ENCODE measurements around the gene TTBK1.

TTBK1 gene

GRCh38 chr6:43254846-43255245 is 11.6 kb downstream of the TTBK1 start:
- Histone ChIP-seq H3K4me1 (ENCODE audit: low read length) (peaks cover 20% of the 10 kb centered on the region), H3K27me3 (ENCODE audit: low read depth, low read length) (peaks cover 16% of the 10 kb centered on the region), H2AFZ (ENCODE audit: low read depth, low read length) (no peak overlapping the region), H3K4me3 (ENCODE audit: low read length) (no peak overlapping the region), H3K27ac (ENCODE audit: low read length) (no peak overlapping the region), H3K4me2 (ENCODE audit: low read length) (no peak overlapping the region), H4K20me1 (ENCODE audit: insufficient read depth, low read length) (no peaks in the 10 kb centered on the region), H3K9me3 (ENCODE audit: insufficient read depth, low read length) (no peaks in the 10 kb centered on the region), H3K79me2 (ENCODE audit: low read length) (no peaks in the 10 kb centered on the region), H3K9ac (ENCODE audit: low read length) (no peak overlapping the region), H3K36me3 (replicated peaks; ENCODE audit: low read depth, low read length) (no peaks in the 10 kb centered on the region)
- TF ChIP-seq, protein P1, sequence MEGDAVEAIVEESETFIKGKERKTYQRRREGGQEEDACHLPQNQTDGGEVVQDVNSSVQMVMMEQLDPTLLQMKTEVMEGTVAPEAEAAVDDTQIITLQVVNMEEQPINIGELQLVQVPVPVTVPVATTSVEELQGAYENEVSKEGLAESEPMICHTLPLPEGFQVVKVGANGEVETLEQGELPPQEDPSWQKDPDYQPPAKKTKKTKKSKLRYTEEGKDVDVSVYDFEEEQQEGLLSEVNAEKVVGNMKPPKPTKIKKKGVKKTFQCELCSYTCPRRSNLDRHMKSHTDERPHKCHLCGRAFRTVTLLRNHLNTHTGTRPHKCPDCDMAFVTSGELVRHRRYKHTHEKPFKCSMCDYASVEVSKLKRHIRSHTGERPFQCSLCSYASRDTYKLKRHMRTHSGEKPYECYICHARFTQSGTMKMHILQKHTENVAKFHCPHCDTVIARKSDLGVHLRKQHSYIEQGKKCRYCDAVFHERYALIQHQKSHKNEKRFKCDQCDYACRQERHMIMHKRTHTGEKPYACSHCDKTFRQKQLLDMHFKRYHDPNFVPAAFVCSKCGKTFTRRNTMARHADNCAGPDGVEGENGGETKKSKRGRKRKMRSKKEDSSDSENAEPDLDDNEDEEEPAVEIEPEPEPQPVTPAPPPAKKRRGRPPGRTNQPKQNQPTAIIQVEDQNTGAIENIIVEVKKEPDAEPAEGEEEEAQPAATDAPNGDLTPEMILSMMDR (IDR thresholded peaks at IDR 0.05; ENCODE audit: low read depth, low read length) = no peak
- no peak for TF ChIP-seq EZH2phosphoT487 (IDR thresholded peaks at IDR 0.05; ENCODE audit: low read depth)

GRCh38 chr6:43255408-43256054 is 12.2 kb downstream of the TTBK1 start:
- Histone ChIP-seq H2AFZ (ENCODE audit: low read depth, low read length) (no peak overlapping the region), H3K9me3 (ENCODE audit: insufficient read depth, low read length) (no peaks in the 10 kb centered on the region), H3K4me3 (ENCODE audit: low read length) (no peak overlapping the region), H3K79me2 (ENCODE audit: low read length) (no peaks in the 10 kb centered on the region), H3K36me3 (replicated peaks; ENCODE audit: low read depth, low read length) (no peaks in the 10 kb centered on the region), H3K4me2 (ENCODE audit: low read length) (no peak overlapping the region), H3K27me3 (ENCODE audit: low read depth, low read length) (peaks cover 14% of the 10 kb centered on the region), H3K9ac (ENCODE audit: low read length) (no peak overlapping the region), H3K4me1 (ENCODE audit: low read length) (peaks cover 19% of the 10 kb centered on the region), H3K27ac (ENCODE audit: low read length) (no peak overlapping the region), H4K20me1 (ENCODE audit: insufficient read depth, low read length) (no peaks in the 10 kb centered on the region)
- TF ChIP-seq, protein P1 (IDR thresholded peaks at IDR 0.05; ENCODE audit: low read depth, low read length) = no peak

- no peaks in the 10 kb centered on the region for H3K79me2 ChIP-seq (ENCODE audit: low read length)
- H3K36me3 ChIP-seq (replicated peaks; ENCODE audit: low read depth, low read length) = no peaks in the 10 kb centered on the region
- no peaks in the 10 kb centered on the region for H3K9me3 ChIP-seq (ENCODE audit: insufficient read depth, low read length)
- H3K4me1 ChIP-seq (ENCODE audit: low read length) = peaks cover 11% of the 10 kb centered on the region
- no peak overlapping the region for H3K27ac ChIP-seq (ENCODE audit: low read length)
- H3K27me3 ChIP-seq (ENCODE audit: low read depth, low read length) = peaks cover 1% of the 10 kb centered on the region
- TF ChIP-seq EZH2phosphoT487 (IDR thresholded peaks at IDR 0.05; ENCODE audit: low read depth) = no peak
- TF ChIP-seq, protein P1 (IDR thresholded peaks at IDR 0.05; ENCODE audit: low read depth, low read length) = no peak
- H2AFZ ChIP-seq (ENCODE audit: low read depth, low read length) = no peak overlapping the region
- H3K4me3 ChIP-seq (ENCODE audit: low read length) = no peak overlapping the region
- no peaks in the 10 kb centered on the region for H4K20me1 ChIP-seq (ENCODE audit: insufficient read depth, low read length)
- H3K4me2 ChIP-seq (ENCODE audit: low read length) = no peak overlapping the region
- H3K9ac ChIP-seq (ENCODE audit: low read length) = no peak overlapping the region
Observed at GRCh38 chr6:43256670-43257366, 13.5 kb downstream of the TTBK1 start.

DNA sequence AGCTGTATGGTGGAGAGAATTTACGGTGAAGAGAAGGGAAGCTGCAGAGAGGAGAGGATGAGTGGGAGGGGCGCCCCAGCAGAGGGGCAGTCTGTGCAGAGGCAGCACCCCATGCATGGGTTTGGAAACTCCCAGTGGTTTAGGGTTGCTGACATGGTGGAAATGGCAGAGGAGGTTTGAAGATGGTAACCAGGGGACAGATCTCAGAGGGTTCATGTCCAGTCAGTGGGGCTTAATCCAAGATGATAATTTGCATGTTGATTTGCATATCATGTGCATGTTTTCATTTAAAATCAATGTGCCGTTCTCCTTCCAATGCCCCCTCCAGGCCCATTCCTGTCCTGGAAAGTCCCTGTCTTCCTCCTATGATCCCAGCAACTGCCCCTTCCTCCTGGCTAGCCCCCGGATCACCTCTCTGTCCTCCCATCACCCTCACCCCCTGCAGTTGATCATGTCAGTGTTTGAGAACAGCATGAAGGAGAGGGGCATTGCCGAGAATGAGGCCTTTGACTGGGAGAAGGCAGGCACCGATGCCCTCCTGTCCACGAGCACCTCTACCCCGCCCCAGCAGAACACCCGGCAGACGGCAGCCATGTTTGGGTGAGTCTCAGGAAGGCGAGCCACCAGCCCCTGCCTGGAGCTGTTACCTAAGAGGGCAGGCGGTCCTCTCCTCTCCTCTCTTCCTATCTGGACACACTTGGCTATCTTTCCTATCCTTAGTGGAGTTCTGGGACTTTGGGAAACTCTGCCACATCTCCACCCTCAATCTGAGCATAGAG is 14.3 kb downstream of the TTBK1 start:
- Histone ChIP-seq H3K9me3 (ENCODE audit: insufficient read depth, low read length) (no peaks in the 10 kb centered on the region), H3K4me1 (ENCODE audit: low read length) (peaks cover 11% of the 10 kb centered on the region), H2AFZ (ENCODE audit: low read depth, low read length) (peak overlapping the region; percentile 81), H3K9ac (ENCODE audit: low read length) (peak overlapping the region; percentile 16; the same call in 1 of the 2 replicates), H3K4me3 (ENCODE audit: low read length) (peak overlapping the region; percentile 24; the same call in 1 of the 2 replicates), H3K4me2 (ENCODE audit: low read length) (peak overlapping the region; percentile 44), H3K79me2 (ENCODE audit: low read length) (no peaks in the 10 kb centered on the region), H3K36me3 (replicated peaks; ENCODE audit: low read depth, low read length) (no peaks in the 10 kb centered on the region), H3K27ac (ENCODE audit: low read length) (no peak overlapping the region), H4K20me1 (ENCODE audit: insufficient read depth, low read length) (no peaks in the 10 kb centered on the region), H3K27me3 (ENCODE audit: low read depth, low read length) (no peaks in the 10 kb centered on the region)
- no peak for TF ChIP-seq EZH2phosphoT487 (IDR thresholded peaks at IDR 0.05; ENCODE audit: low read depth)
- TF ChIP-seq, protein P1 (IDR thresholded peaks at IDR 0.05; ENCODE audit: low read depth, low read length) = no peak

Measured in OCI-LY3 (cell line).